T-helper 2 cell treated with Interferon-gamma antibody and Interleukin-4, amounts not matched to agents 5 μg/mL and 100 μg/mL, for 36 hours (primary cell): Measurements from ENCODE around the gene KCNJ10.

Source experiments
- DNase-seq: peaks from one replicate; pipeline ENCODE4 v3.0.0; 2021; ENCODE audit warnings: low spot score
- H3K27ac Mint-ChIP-seq: one replicate; pipeline ENCODE4 v1.8.0; 2021; ENCODE audit warnings: mild to moderate bottlenecking, mixed read lengths
- H3K27me3 Mint-ChIP-seq: one replicate; pipeline ENCODE4 v1.8.0; 2021; ENCODE audit warnings: low read depth, mixed read lengths
- H3K36me3 Mint-ChIP-seq: one replicate; pipeline ENCODE4 v1.8.0; 2021; ENCODE audit warnings: low read depth, mixed read lengths
- H3K4me1 Mint-ChIP-seq: one replicate; pipeline ENCODE4 v1.8.0; 2021; ENCODE audit warnings: low read depth, mixed read lengths
- H3K4me3 Mint-ChIP-seq: one replicate; pipeline ENCODE4 v1.8.0; 2022; ENCODE audit warnings: mild to moderate bottlenecking, moderate library complexity, mixed read lengths
- H3K9me3 Mint-ChIP-seq: one replicate; pipeline ENCODE4 v1.8.0; 2021; ENCODE audit warnings: mixed read lengths

Gene KCNJ10

GRCh38 chr1:160095382-160096105 is 25.6 kb upstream of the KCNJ10 start:
- DNase-seq = no peak
- peak overlapping the region; percentile 11 for H3K27ac Mint-ChIP-seq
- peak overlapping the region; percentile 90 for H3K4me3 Mint-ChIP-seq
- H3K36me3 Mint-ChIP-seq = peaks cover 11% of the 10 kb centered on the region
- H3K4me1 Mint-ChIP-seq = peaks cover 27% of the 10 kb centered on the region
- no peaks in the 10 kb centered on the region for H3K9me3 Mint-ChIP-seq
- H3K27me3 Mint-ChIP-seq = no peaks in the 10 kb centered on the region

GRCh38 chr1:160094806-160095205 is 24.8 kb upstream of the KCNJ10 start:
- DNase-seq = no peak
- H3K27me3 Mint-ChIP-seq = no peaks in the 10 kb centered on the region
- no peak overlapping the region for H3K27ac Mint-ChIP-seq
- H3K36me3 Mint-ChIP-seq = peaks cover 11% of the 10 kb centered on the region
- H3K4me3 Mint-ChIP-seq = no peak overlapping the region
- H3K9me3 Mint-ChIP-seq = no peaks in the 10 kb centered on the region
- H3K4me1 Mint-ChIP-seq = peaks cover 27% of the 10 kb centered on the region

DNA sequence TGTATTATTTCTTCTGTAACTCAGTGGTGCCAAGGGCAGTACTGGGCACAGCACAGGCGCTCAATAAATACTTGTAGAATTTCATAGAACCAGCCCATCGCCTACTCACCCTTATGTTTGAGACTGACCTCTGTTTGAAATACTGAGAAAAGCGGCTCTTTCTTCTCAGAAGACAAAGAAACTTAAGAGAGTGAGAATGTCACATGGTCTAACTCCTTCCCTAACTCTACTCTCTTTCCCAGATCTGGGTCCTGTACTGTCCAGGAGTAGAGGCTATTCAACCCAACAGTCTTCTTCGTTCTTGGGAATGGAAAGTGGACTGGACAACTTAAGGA is 24.3 kb upstream of the KCNJ10 start:
- Mint-ChIP-seq H3K27me3 (no peaks in the 10 kb centered on the region), H3K9me3 (no peaks in the 10 kb centered on the region), H3K4me3 (no peak overlapping the region), H3K36me3 (peaks cover 11% of the 10 kb centered on the region), H3K27ac (no peak overlapping the region), H3K4me1 (peaks cover 22% of the 10 kb centered on the region)
- no peak for DNase-seq

DNA sequence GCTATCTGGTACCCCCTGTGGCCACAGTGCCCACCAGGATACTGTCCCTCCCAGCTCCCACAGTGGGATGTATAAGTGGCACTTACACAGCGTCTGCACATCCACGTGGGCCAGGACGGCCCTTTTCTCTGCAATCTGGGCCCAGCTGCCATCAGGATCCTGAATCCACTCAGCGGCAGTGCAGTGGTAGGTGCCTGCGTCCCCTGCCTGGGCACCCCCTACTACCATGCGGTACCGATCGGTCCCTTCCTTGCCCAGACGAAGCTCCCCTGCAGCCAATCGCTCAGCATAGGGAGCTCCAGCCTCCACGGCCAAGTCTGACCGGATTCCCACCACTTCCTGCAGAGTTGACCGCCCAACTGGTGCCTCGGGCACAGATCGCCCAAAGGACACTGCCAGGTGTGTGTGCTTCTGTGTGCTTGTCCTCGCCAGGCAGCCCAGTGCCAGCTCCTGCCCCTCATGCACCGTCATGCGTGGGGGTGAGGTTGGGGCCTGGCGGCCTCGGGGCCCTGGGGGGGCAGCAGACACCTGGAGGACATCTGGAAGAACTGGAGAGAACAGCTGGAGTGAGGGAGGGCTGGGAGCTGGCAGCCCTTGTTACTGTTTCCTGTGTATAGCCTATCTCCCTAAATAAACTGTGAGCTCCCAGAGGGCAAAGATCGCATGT is 23.8 kb upstream of the KCNJ10 start:
- Mint-ChIP-seq H3K4me1 (peaks cover 21% of the 10 kb centered on the region), H3K36me3 (peaks cover 11% of the 10 kb centered on the region), H3K9me3 (no peaks in the 10 kb centered on the region), H3K27ac (no peak overlapping the region), H3K4me3 (no peak overlapping the region), H3K27me3 (no peaks in the 10 kb centered on the region)
- DNase-seq = no peak

DNA sequence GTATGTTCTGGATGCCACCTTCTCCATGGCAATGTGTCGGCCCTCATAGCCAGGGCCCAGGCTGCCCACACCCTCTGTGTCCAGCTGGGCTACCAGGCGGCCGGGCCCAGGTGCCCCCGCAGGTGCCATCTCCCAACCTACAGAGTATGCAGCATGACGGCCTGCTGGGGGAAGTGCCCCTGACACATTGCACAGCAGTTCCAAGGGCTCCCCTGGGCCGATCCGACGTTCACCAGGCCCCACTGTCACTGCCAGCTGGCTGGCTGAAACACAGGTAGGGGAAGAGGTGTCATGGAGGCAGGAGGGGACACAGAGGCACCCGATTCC is 23.1 kb upstream of the KCNJ10 start:
- peaks cover 21% of the 10 kb centered on the region for H3K4me1 Mint-ChIP-seq
- no peaks in the 10 kb centered on the region for H3K9me3 Mint-ChIP-seq
- H3K27ac Mint-ChIP-seq = no peak overlapping the region
- no peaks in the 10 kb centered on the region for H3K27me3 Mint-ChIP-seq
- no peak for DNase-seq
- H3K4me3 Mint-ChIP-seq = no peak overlapping the region
- H3K36me3 Mint-ChIP-seq = peaks cover 11% of the 10 kb centered on the region

- Mint-ChIP-seq H3K27me3 (no peaks in the 10 kb centered on the region), H3K9me3 (no peaks in the 10 kb centered on the region), H3K4me3 (no peak overlapping the region), H3K4me1 (peaks cover 17% of the 10 kb centered on the region), H3K36me3 (peaks cover 11% of the 10 kb centered on the region), H3K27ac (no peak overlapping the region)
- no peak for DNase-seq
Measured at GRCh38 chr1:160092366-160093068, 22.6 kb upstream of the KCNJ10 start.

DNA sequence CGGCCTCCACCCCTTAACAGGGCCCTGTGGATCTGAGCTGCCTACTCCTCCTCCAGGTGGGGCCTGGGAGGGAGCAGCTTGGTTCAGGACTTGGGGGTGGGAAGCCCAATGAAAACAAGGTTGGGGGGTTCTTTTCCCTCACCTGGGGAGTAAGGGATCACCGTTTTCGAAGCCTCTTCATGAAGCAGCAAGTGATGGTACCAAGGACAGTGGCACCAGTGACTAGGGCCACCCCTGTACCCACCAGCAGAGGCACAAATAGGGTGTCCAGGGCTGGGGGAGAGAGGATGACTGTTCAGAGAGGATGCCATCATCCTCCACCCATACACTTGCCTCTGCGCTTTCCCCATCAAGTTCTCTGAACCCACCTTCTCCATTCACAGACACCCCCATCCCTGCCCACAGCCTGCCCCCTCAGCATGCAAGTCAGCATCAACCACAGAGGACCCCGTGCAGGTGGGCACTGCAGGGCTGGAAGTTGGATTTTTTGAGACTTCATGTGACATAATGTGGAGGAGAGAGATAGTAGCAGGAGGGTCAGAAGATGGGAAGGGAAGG is 21.8 kb upstream of the KCNJ10 start:
- Mint-ChIP-seq H3K27me3 (no peaks in the 10 kb centered on the region), H3K27ac (no peak overlapping the region), H3K4me1 (peaks cover 10% of the 10 kb centered on the region), H3K9me3 (no peaks in the 10 kb centered on the region), H3K36me3 (peaks cover 11% of the 10 kb centered on the region), H3K4me3 (no peak overlapping the region)
- no peak for DNase-seq

DNA sequence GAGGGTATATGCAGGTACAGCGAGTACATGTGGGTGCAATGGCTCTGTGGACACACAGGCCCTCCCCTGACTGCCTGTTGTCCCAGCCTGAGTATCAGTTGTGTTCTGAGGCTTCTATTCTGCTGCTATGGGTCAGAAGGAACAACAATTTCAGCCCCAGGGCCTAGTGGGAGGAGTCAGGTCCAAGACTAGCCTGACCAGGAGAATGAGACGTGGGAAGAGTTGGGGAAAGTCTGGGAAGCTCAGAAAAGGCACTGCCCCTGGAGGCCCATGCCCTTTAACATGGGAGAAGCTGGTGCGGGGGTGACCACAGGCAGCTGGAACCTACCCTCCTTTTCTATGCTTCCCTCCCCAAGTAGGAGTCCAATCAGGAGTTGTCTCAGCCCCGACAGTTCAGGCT is 20.8 kb upstream of the KCNJ10 start:
- Mint-ChIP-seq H3K4me1 (peaks cover 4% of the 10 kb centered on the region), H3K4me3 (no peak overlapping the region), H3K27me3 (no peaks in the 10 kb centered on the region), H3K27ac (no peak overlapping the region), H3K9me3 (no peaks in the 10 kb centered on the region), H3K36me3 (peaks cover 11% of the 10 kb centered on the region)
- DNase-seq = no peak

GRCh38 chr1:160089883-160090282 is 19.9 kb upstream of the KCNJ10 start:
- no peaks in the 10 kb centered on the region for H3K27me3 Mint-ChIP-seq
- no peak for DNase-seq
- H3K9me3 Mint-ChIP-seq = no peaks in the 10 kb centered on the region
- no peak overlapping the region for H3K27ac Mint-ChIP-seq
- no peak overlapping the region for H3K4me3 Mint-ChIP-seq
- H3K36me3 Mint-ChIP-seq = peaks cover 11% of the 10 kb centered on the region
- peaks cover 5% of the 10 kb centered on the region for H3K4me1 Mint-ChIP-seq

DNA sequence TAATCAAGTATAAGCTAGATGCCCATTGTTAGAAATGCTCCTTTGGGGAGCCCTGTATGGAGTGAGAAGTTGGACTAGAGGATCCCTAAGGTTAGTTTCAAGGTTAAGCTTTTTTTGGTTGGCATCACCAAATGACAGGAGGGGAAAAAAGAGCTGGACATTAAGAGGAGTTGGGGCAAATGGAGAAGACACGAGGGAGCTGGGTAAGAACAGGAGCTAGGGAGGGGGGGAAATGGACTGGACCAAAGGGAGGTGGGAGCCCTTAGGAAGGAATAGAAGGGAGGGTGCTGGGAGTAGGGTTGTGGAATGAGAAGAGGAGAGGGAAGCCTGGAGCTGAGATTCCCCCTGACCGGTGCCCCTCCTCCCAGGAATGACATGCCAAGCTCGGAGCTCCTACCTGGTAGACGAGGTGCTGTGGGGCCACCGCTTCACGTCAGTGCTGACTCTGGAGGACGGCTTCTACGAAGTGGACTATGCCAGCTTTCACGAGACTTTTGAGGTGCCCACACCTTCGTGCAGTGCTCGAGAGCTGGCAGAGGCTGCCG is 17.2 kb upstream of the KCNJ10 start:
- no peaks in the 10 kb centered on the region for H3K9me3 Mint-ChIP-seq
- H3K27me3 Mint-ChIP-seq = peaks cover 11% of the 10 kb centered on the region
- peaks cover 6% of the 10 kb centered on the region for H3K4me1 Mint-ChIP-seq
- peaks cover 6% of the 10 kb centered on the region for H3K36me3 Mint-ChIP-seq
- DNase-seq = no peak
- H3K27ac Mint-ChIP-seq = no peak overlapping the region
- no peak overlapping the region for H3K4me3 Mint-ChIP-seq

GRCh38 chr1:160086456-160086892 is 16.5 kb upstream of the KCNJ10 start:
- Mint-ChIP-seq H3K4me1 (peaks cover 6% of the 10 kb centered on the region), H3K4me3 (no peak overlapping the region), H3K27me3 (peaks cover 16% of the 10 kb centered on the region), H3K36me3 (peaks cover 3% of the 10 kb centered on the region), H3K27ac (no peak overlapping the region), H3K9me3 (no peaks in the 10 kb centered on the region)
- no peak for DNase-seq

DNA sequence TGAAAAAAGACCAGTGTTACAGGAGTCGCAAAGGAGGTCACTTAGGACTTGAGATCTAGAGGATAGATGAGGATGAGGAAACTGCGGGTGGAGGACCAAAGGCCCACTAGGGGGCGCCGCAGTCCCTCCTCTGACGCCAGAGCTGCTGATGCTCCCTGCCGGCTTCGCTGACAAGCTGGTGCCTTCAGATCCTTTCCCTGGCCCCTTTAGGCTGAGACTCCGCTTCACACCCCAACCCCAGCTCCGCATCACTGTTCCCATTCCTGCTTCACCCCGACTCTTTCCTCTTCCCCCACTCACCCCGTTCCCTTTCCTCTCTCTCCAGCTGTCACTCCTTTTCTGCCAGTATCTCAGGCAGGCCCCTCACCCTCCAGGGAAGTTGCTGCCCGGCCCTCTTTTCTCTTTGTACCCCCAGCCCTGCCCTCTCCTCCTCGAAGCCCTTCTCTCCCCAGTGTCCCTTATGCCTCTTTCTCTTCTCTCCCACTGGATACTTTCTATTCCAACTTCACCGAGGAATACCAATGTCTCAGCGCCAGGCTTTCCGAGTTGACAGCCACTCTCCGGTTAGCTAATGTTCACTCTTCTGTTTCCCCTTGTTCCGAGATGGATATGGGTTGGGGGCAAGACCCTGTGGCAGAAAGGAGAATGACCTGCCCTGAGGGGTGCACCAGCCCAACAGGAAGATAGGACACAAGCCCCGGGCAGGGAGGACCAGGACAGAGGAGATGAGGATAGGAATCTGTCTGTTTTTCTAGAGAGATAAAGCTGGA is 15.9 kb upstream of the KCNJ10 start:
- Mint-ChIP-seq H3K9me3 (no peaks in the 10 kb centered on the region), H3K4me3 (no peak overlapping the region), H3K4me1 (peaks cover 7% of the 10 kb centered on the region), H3K27ac (no peak overlapping the region), H3K27me3 (peaks cover 21% of the 10 kb centered on the region), H3K36me3 (peaks cover 3% of the 10 kb centered on the region)
- peak; percentile 67 for DNase-seq

GRCh38 chr1:160084771-160085321 is 14.9 kb upstream of the KCNJ10 start:
- Mint-ChIP-seq H3K4me1 (peaks cover 8% of the 10 kb centered on the region), H3K27ac (no peak overlapping the region), H3K36me3 (no peaks in the 10 kb centered on the region), H3K9me3 (no peaks in the 10 kb centered on the region), H3K27me3 (peaks cover 27% of the 10 kb centered on the region), H3K4me3 (no peak overlapping the region)
- DNase-seq = no peak
